Astrocyte (in vitro differentiated cells and primary cell): ENCODE data around the gene DYNC1LI2.

Experiments
- CTCF ChIP-seq: IDR thresholded peaks from 2 replicates; pipeline ENCODE4 v1.5.1; 2011; ENCODE audit warnings: low read depth, mild to moderate bottlenecking, inconsistent platforms, low read length, moderate library complexity; ENCODE audit not compliant: insufficient read depth
- EZH2 ChIP-seq: IDR thresholded peaks from 2 replicates; pipeline ENCODE4 v1.6.1; 2012; ENCODE audit warnings: mild to moderate bottlenecking, low read length, inconsistent platforms; ENCODE audit not compliant: insufficient read depth

GRCh38 chr16:66751303-66751991, at the start of gene DYNC1LI2:
- TF ChIP-seq CTCF (peak; percentile 50), EZH2 (no peak)
